Ovary (tissue), 3 donors: ENCODE measurements around the gene HOXC9.

ENCODE experiments used
- EP300 ChIP-seq: sonication (generic); formaldehyde crosslinking; IDR thresholded peaks from one replicate; pipeline ENCODE4 v1.6.1; 2017; ENCODE audit warnings: antibody characterized with exemption
- POLR2A ChIP-seq: fragments of 450-650 bp; IDR thresholded peaks from one replicate; pipeline ENCODE4 v1.6.1; 2017; ENCODE audit warnings: antibody characterized with exemption, mild to moderate bottlenecking, moderate library complexity
- TF ChIP-seq, protein P1 (sequence below), 3 donors: fragments of 450-650 bp in 2 of 3; fragments of 200-600 bp in 1 of 3; IDR thresholded peaks; one replicate each; pipeline versions ENCODE4 v1.5.1 to v1.8.0; 2016 to 2022; ENCODE audit warnings: antibody characterized with exemption in 3 of 3, mild to moderate bottlenecking in 1 of 3
- donor health status: DM: no; HTN: no; CAD: no.

DNA sequence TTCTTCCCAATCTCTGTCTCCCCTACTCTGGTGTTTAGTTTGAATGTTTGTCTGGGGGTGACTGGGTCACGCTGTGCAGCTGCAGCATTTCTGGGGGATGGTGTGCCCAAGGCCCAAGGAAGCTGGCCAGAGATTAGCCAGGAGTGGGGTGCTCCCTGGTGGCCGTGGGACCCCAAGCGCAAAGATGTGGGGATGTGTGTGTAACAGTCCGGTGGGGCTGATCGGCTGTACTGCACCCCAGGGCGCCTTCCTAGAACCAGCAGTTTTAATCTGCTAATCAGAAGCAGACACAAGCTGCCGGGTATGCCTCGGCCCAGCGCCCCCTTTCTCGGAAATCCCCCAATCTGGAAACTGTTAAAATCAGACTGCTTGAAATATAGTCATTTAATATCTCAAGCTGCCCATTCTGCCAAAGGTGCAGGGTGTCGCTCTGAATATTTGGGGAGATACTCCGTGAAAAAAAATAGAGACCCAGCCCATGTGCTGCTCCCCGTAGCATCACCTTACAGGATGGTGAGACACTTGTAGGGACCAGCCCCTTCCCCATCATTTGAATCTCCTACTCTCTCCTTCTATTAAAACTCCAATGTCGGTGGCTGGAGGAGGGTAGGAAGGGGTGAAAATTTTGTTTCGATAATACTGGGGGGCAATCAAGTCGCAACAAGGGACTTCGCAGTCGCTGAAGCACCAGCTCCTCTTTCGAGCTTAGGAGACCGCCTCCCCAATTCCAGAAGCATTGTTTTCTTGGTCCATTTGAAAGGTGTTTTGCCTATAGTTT is 4.3 kb downstream of the HOXC9 start:
- TF ChIP-seq, protein P1, sequence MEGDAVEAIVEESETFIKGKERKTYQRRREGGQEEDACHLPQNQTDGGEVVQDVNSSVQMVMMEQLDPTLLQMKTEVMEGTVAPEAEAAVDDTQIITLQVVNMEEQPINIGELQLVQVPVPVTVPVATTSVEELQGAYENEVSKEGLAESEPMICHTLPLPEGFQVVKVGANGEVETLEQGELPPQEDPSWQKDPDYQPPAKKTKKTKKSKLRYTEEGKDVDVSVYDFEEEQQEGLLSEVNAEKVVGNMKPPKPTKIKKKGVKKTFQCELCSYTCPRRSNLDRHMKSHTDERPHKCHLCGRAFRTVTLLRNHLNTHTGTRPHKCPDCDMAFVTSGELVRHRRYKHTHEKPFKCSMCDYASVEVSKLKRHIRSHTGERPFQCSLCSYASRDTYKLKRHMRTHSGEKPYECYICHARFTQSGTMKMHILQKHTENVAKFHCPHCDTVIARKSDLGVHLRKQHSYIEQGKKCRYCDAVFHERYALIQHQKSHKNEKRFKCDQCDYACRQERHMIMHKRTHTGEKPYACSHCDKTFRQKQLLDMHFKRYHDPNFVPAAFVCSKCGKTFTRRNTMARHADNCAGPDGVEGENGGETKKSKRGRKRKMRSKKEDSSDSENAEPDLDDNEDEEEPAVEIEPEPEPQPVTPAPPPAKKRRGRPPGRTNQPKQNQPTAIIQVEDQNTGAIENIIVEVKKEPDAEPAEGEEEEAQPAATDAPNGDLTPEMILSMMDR (IDR thresholded peaks at IDR 0.05) = no peak
- TF ChIP-seq POLR2A = no peak
- no peak for TF ChIP-seq EP300
